PC-9 (cell line): Measurements from ENCODE around the gene CBY1. TPM values are rescaled to one million over a fixed set of nuclear protein-coding genes. Genes with fewer than 3 reads are reported as not detected.

Source experiments
- BruUV-seq: library from RNA; stranded (reverse); fragments of 400-500 nt; replicated peaks from 2 replicates; lab custom pipeline; 2021; lab: Mats Ljungman, UMichigan
- CTCF ChIA-PET: fragments of 300-600 bp; sonication (Branson Sonifier 250); formaldehyde crosslinking; loops from one replicate; lab custom pipeline; 2022; ENCODE audit warnings: antibody characterized with exemption; lab: Charles Lee
- POLR2A ChIA-PET: fragments of 300-600 bp; sonication (Branson Sonifier 250); formaldehyde crosslinking; loops from one replicate; lab custom pipeline; 2022; ENCODE audit warnings: antibody characterized with exemption; ENCODE audit not compliant: unreplicated experiment; lab: Charles Lee
- DNase-seq, 2 experiments: peaks; one replicate each; pipeline versions ENCODE4 v3.0.0 to v3.0.0-alpha.2; 2015 to 2022; ENCODE audit warnings: mixed read lengths in 1 of 2
- H2AFZ ChIP-seq: fragments of 200-600 bp; sonication (generic); 2 replicates; pipeline ENCODE4 v1.8.1; 2017; ENCODE audit warnings: antibody characterized with exemption
- H3F3A ChIP-seq: fragments of 200-600 bp; sonication (generic); 2 replicates; pipeline ENCODE4 v1.8.1; 2017; ENCODE audit warnings: antibody characterized with exemption, mild to moderate bottlenecking, low read depth; ENCODE audit not compliant: insufficient read depth
- H3K27ac ChIP-seq: fragments of 200-600 bp; sonication (generic); 2 replicates; pipeline ENCODE4 v1.6.1; 2016; ENCODE audit warnings: mixed run types
- H3K27me3 ChIP-seq: fragments of 200-600 bp; sonication (generic); 2 replicates; pipeline ENCODE4 v1.6.1; 2016; ENCODE audit warnings: low read depth, mixed run types; ENCODE audit not compliant: insufficient read depth
- H3K36me3 ChIP-seq: fragments of 200-600 bp; sonication (generic); 2 replicates; pipeline ENCODE4 v1.6.1; 2016; ENCODE audit warnings: low read depth, mixed run types
- H3K4me1 ChIP-seq: fragments of 200-600 bp; sonication (generic); replicated peaks from 2 replicates; pipeline ENCODE4 v1.6.1; 2016; ENCODE audit warnings: mixed run types; ENCODE audit not compliant: insufficient read depth
- H3K4me2 ChIP-seq: fragments of 200-600 bp; sonication (generic); 2 replicates; pipeline ENCODE4 v1.6.1; 2017; ENCODE audit warnings: mixed run types
- H3K4me3 ChIP-seq: fragments of 200-600 bp; sonication (generic); 2 replicates; pipeline ENCODE4 v1.6.1; 2016; ENCODE audit warnings: mixed run types
- H3K79me2 ChIP-seq: fragments of 200-600 bp; sonication (generic); 2 replicates; pipeline ENCODE4 v1.6.1; 2017; ENCODE audit warnings: low read depth, mixed run types
- H3K9me2 ChIP-seq: fragments of 200-600 bp; sonication (generic); 2 replicates; pipeline ENCODE4 v1.8.1; 2017; ENCODE audit warnings: mild to moderate bottlenecking; ENCODE audit not compliant: insufficient read depth
- H3K9me3 ChIP-seq: fragments of 200-600 bp; sonication (generic); 2 replicates; pipeline ENCODE4 v1.8.1; 2016; ENCODE audit warnings: low read depth; ENCODE audit not compliant: insufficient read depth
- H4K20me1 ChIP-seq: fragments of 200-600 bp; sonication (generic); 2 replicates; pipeline ENCODE4 v1.8.1; 2017; ENCODE audit not compliant: insufficient read depth
- EZH2 ChIP-seq: fragments of 200-600 bp; sonication (generic); IDR thresholded peaks from 2 replicates; pipeline ENCODE4 v1.8.0; 2017; ENCODE audit warnings: antibody characterized with exemption, low read depth
- intact Hi-C: fragments of 100-400 bp; cut with micrococcal nuclease; formaldehyde crosslinking; loops from one replicate; pipeline ENCODE4 v1.10.0; 2022; ENCODE audit not compliant: unreplicated experiment
- total RNA-seq: library from RNA; stranded (reverse); gene quantifications from 2 replicates; pipeline ENCODE4 v1.2.3, GENCODE V29; 2021
- TF ChIP-seq, protein P1 (sequence below): fragments of 200-600 bp; sonication (generic); conservative IDR thresholded peaks from 2 replicates; pipeline ENCODE4 v1.6.1; 2017; ENCODE audit warnings: mixed run types, antibody characterized with exemption, mild to moderate bottlenecking, moderate library complexity

CBY1 gene
- total RNA-seq, 1 experiment from 2014 or later, result 58.9 TPM

- TF ChIP-seq, protein P1, sequence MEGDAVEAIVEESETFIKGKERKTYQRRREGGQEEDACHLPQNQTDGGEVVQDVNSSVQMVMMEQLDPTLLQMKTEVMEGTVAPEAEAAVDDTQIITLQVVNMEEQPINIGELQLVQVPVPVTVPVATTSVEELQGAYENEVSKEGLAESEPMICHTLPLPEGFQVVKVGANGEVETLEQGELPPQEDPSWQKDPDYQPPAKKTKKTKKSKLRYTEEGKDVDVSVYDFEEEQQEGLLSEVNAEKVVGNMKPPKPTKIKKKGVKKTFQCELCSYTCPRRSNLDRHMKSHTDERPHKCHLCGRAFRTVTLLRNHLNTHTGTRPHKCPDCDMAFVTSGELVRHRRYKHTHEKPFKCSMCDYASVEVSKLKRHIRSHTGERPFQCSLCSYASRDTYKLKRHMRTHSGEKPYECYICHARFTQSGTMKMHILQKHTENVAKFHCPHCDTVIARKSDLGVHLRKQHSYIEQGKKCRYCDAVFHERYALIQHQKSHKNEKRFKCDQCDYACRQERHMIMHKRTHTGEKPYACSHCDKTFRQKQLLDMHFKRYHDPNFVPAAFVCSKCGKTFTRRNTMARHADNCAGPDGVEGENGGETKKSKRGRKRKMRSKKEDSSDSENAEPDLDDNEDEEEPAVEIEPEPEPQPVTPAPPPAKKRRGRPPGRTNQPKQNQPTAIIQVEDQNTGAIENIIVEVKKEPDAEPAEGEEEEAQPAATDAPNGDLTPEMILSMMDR, result no peak
- TF ChIP-seq EZH2, result no peak
- H4K20me1 ChIP-seq, result no peaks in the 10 kb centered on the region
- H3F3A ChIP-seq, result no peaks in the 10 kb centered on the region
- H3K4me1 ChIP-seq, result no peaks in the 10 kb centered on the region
- no peaks in the 10 kb centered on the region for H3K27me3 ChIP-seq
- intact Hi-C loops, result no loop called here
- H3K4me2 ChIP-seq, result no peak overlapping the region
- POLR2A ChIA-PET, result no interaction called here
- H3K9me3 ChIP-seq, result no peaks in the 10 kb centered on the region
- no peak for DNase-seq
- no peak overlapping the region for H3K27ac ChIP-seq
- no peaks in the 10 kb centered on the region for H3K79me2 ChIP-seq
- no peak overlapping the region for H3K4me3 ChIP-seq
- H2AFZ ChIP-seq, result no peak overlapping the region
- no TSS peak for BruUV-seq
- H3K36me3 ChIP-seq, result no peaks in the 10 kb centered on the region
- CTCF ChIA-PET, result no interaction called here
- H3K9me2 ChIP-seq, result no peaks in the 10 kb centered on the region
These were observed 28.0 kb upstream of the CBY1 start for GRCh38 chr22:38628444-38628843.

DNA sequence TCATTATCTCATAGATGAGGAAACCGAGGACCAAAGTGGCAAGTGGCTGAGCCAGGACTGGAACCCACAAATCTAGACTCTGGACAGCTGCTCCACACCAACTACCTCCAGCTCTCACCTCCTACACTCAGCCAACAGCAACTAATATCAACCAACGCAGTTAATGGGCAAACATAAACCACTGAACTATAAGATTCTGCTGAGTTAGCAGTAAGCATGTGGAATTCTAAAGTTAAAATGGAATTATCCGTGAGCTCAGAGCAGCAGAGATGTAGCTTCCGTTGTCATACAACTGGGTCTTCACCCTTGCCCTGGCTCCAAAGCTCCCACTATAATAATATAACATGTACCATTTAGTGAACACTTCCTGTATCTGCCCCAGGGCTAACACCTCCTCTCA is 27.3 kb upstream of the CBY1 start:
- no TSS peak for BruUV-seq
- Histone ChIP-seq H3K79me2 (no peaks in the 10 kb centered on the region), H2AFZ (no peak overlapping the region), H3K27me3 (no peaks in the 10 kb centered on the region), H3K27ac (no peak overlapping the region), H3K4me3 (no peak overlapping the region), H3K4me1 (no peaks in the 10 kb centered on the region), H3K36me3 (no peaks in the 10 kb centered on the region), H3K4me2 (no peak overlapping the region), H3F3A (no peaks in the 10 kb centered on the region), H3K9me3 (no peaks in the 10 kb centered on the region), H3K9me2 (no peaks in the 10 kb centered on the region), H4K20me1 (no peaks in the 10 kb centered on the region)
- POLR2A ChIA-PET, result no interaction called here
- TF ChIP-seq, protein P1, result no peak
- TF ChIP-seq EZH2, result no peak
- CTCF ChIA-PET, result no interaction called here
- intact Hi-C loops, result no loop called here
- DNase-seq, result no peak

DNA sequence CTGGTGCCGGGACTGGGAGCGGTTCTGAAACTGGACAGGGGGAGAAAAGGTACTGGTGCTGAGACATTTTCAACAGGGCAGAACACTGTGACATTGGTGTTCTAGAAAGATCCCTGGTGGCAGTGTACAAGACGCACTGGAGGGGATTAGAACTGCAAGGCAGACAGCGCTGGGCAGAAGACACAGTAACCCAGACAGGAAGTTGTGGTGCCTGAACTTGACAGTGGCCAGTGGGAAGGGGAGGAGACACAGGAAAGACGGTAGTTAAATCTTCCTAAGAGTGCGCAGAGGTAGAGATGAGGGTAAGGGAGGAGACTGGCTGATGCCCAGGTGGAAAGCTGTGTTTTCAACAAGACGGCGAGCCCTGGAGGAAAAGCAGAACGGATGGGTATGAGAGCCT is 24.7 kb upstream of the CBY1 start:
- H3K27me3 ChIP-seq, result no peaks in the 10 kb centered on the region
- no peaks in the 10 kb centered on the region for H3K9me3 ChIP-seq
- no peaks in the 10 kb centered on the region for H3K36me3 ChIP-seq
- TF ChIP-seq, protein P1, result no peak
- TF ChIP-seq EZH2, result no peak
- no peak overlapping the region for H2AFZ ChIP-seq
- CTCF ChIA-PET, result no interaction called here
- H3K4me3 ChIP-seq, result no peak overlapping the region
- no peaks in the 10 kb centered on the region for H3K4me1 ChIP-seq
- no peaks in the 10 kb centered on the region for H3K9me2 ChIP-seq
- H3F3A ChIP-seq, result no peaks in the 10 kb centered on the region
- DNase-seq, result no peak
- intact Hi-C loops, result no loop called here
- H3K4me2 ChIP-seq, result no peak overlapping the region
- no peak overlapping the region for H3K27ac ChIP-seq
- POLR2A ChIA-PET, result no interaction called here
- BruUV-seq, result no TSS peak
- H3K79me2 ChIP-seq, result no peaks in the 10 kb centered on the region
- no peaks in the 10 kb centered on the region for H4K20me1 ChIP-seq
